ENCODE measurements around the gene ATF7IP2. TPM values are rescaled to one million over a fixed set of nuclear protein-coding genes. Genes with fewer than 3 reads are reported as not detected.

Gene ATF7IP2
- total and polyA plus RNA-seq, 2 of the 13 experiments (the other 11 are each of a cell fraction or from before 2014, with no cell fraction given): 117 to 217 TPM

DNA sequence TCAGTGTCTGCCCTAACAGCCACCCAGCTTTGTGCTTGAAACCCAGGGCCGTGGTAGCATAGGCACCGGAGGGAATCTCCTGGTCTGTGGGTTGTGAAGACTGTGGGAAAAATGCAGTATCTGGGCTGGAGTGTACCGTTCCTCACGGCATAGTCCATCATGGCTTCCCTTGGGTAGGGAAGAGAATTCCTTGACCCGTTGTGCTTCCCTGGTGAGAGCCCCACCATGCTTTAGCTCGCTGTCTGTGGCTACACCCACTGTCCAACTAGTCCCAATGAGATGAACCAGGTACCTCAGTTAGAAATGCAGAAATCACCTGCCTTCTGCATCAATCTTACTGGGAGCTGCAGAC, 67.3 kb downstream of the ATF7IP2 start (continued):
- TF ChIP-seq XBP1 (CRISPR knock-in tag; IDR thresholded peaks at IDR 0.05) (no peak), HIVEP1 (CRISPR knock-in tag; IDR thresholded peaks at IDR 0.05) (no peak), MTA1 (CRISPR knock-in tag; IDR thresholded peaks at IDR 0.05; ENCODE audit: borderline replicate concordance) (no peak), PCBP1 (IDR thresholded peaks at IDR 0.05; ENCODE audit: borderline replicate concordance, low read depth, low read length) (no peak), POLR2AphosphoS2 (IDR thresholded peaks at IDR 0.05; ENCODE audit: low read depth, low read length) (no peak), ZNF253 (CRISPR knock-in tag; IDR thresholded peaks at IDR 0.05; ENCODE audit: borderline replicate concordance) (no peak), ZNF557 (CRISPR knock-in tag; IDR thresholded peaks at IDR 0.05) (no peak; the same call in 1 of the 2 replicates), ONECUT2 (CRISPR knock-in tag; IDR thresholded peaks at IDR 0.05) (no peak), ZFX (CRISPR knock-in tag; IDR thresholded peaks at IDR 0.05; ENCODE audit: low read depth) (no peak)
- TF ChIP-seq, protein P1, sequence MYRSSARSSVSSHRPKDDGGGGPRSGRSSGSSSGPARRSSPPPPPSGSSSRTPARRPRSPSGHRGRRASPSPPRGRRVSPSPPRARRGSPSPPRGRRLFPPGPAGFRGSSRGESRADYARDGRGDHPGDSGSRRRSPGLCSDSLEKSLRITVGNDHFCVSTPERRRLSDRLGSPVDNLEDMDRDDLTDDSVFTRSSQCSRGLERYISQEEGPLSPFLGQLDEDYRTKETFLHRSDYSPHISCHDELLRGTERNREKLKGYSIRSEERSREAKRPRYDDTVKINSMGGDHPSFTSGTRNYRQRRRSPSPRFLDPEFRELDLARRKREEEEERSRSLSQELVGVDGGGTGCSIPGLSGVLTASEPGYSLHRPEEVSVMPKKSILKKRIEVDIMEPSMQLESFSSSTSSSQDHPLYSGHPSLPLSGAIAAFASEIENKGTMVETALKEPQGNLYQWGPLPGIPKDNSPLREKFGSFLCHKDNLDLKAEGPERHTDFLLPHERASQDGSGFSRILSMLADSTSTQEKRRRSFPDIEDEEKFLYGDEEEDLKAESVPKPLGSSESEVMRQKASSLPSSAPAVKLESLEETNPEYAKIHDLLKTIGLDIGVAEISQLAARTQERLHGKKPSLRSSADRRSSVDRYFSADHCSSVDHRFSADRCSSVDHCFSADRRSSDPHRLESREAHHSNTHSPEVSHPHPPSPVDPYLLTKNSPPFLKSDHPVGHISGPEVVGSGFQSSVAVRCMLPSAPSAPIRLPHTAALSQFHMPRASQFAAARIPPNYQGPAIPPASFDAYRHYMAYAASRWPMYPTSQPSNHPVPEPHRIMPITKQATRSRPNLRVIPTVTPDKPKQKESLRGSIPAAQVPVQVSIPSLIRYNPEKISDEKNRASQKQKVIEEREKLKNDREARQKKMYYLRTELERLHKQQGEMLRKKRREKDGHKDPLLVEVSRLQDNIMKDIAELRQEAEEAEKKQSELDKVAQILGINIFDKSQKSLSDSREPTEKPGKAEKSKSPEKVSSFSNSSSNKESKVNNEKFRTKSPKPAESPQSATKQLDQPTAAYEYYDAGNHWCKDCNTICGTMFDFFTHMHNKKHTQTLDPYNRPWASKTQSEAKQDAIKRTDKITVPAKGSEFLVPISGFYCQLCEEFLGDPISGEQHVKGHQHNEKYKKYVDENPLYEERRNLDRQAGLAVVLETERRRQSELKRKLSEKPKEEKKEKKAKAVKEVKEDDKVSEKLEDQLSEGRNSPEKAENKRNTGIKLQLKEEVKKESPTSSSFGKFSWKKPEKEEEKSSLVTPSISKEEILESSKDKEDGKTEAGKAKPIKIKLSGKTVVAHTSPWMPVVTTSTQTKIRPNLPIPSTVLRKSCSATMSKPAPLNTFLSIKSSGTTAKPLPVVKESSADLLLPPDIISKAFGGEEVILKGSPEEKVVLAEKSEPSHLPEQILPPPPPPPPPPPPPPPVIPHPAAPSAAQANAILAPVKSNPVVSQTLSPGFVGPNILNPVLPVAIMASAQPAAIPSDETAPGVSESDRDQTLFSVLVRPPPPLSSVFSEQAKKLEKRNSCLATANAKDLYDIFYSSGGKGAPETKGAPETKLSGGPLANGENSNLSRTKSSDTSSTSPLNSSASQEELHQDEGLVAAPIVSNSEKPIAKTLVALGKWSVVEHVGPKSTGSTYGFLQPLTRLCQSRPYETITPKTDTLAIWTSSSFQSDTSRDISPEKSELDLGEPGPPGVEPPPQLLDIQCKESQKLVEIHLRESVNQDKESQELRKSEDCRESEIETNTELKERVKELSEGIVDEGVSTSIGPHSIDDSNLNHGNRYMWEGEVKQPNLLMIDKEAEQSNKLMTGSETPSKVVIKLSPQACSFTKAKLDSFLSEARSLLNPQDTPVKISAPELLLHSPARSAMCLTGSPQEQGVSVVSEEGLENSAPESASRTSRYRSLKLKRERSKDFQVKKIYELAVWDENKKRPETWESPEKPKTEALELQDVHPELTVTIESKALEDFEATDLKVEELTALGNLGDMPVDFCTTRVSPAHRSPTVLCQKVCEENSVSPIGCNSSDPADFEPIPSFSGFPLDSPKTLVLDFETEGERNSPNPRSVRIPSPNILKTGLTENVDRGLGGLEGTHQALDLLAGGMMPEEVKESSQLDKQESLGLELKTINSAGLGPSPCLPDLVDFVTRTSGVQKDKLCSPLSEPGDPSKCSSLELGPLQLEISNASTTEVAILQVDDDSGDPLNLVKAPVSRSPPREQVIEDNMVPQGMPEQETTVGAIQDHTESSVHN (CRISPR knock-in tag; IDR thresholded peaks at IDR 0.05): 0 out of 2 replicates have a peak, but pooled peaks have one; percentile 15
- TF ChIP-seq, protein P2, sequence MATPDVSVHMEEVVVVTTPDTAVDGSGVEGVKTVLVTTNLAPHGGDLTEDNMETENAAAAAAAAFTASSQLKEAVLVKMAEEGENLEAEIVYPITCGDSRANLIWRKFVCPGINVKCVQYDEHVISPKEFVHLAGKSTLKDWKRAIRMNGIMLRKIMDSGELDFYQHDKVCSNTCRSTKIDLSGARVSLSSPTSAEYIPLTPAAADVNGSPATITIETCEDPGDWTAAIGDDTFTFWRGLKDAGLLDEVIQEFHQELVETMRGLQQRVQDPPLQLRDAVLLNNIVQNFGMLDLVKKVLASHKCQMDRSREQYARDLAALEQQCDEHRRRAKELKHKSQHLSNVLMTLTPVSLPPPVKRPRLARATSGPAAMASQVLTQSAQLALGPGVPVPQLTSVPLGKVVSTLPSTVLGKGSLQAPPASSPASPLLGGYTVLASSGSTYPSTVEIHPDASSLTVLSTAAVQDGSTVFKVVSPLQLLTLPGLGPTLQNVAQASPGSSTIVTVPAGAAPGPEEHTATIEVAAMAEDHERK (CRISPR knock-in tag; IDR thresholded peaks at IDR 0.05; ENCODE audit: low read depth): no peak
- TF ChIP-seq, protein P3, sequence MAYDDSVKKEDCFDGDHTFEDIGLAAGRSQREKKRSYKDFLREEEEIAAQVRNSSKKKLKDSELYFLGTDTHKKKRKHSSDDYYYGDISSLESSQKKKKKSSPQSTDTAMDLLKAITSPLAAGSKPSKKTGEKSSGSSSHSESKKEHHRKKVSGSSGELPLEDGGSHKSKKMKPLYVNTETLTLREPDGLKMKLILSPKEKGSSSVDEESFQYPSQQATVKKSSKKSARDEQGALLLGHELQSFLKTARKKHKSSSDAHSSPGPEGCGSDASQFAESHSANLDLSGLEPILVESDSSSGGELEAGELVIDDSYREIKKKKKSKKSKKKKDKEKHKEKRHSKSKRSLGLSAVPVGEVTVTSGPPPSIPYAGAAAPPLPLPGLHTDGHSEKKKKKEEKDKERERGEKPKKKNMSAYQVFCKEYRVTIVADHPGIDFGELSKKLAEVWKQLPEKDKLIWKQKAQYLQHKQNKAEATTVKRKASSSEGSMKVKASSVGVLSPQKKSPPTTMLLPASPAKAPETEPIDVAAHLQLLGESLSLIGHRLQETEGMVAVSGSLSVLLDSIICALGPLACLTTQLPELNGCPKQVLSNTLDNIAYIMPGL (CRISPR knock-in tag; IDR thresholded peaks at IDR 0.05; ENCODE audit: borderline replicate concordance in 1 of 2, low read depth in 1 of 2): peak in 1 of 2 experiments; percentile 3; a peak in 1 of 4 replicates
- TF ChIP-seq, protein P4, sequence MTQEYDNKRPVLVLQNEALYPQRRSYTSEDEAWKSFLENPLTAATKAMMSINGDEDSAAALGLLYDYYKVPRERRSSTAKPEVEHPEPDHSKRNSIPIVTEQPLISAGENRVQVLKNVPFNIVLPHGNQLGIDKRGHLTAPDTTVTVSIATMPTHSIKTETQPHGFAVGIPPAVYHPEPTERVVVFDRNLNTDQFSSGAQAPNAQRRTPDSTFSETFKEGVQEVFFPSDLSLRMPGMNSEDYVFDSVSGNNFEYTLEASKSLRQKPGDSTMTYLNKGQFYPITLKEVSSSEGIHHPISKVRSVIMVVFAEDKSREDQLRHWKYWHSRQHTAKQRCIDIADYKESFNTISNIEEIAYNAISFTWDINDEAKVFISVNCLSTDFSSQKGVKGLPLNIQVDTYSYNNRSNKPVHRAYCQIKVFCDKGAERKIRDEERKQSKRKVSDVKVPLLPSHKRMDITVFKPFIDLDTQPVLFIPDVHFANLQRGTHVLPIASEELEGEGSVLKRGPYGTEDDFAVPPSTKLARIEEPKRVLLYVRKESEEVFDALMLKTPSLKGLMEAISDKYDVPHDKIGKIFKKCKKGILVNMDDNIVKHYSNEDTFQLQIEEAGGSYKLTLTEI (CRISPR knock-in tag; conservative IDR thresholded peaks at IDR 0.05): no peak
